ENCODE results near the gene MYBPHL. TPM values are rescaled to one million over a fixed set of nuclear protein-coding genes. Genes with fewer than 3 reads are reported as not detected.

Gene MYBPHL
- total and polyA plus RNA-seq, 2 of the 13 experiments (the other 11 are each of a cell fraction or from before 2014, with no cell fraction given), result 3.7 to 3.8 TPM

- Histone ChIP-seq H3K4me3 (replicated peaks in 1 of 3; ENCODE audit: insufficient read depth in 1 of 3, low read depth in 2 of 3, low read length in 3 of 3) (no peak overlapping the region), H2AFZ (ENCODE audit: low read length) (no peak overlapping the region), H3K36me3 (replicated peaks in 1 of 2; ENCODE audit: control insufficient read depth in 1 of 2, insufficient read depth in 2 of 2, low read length in 2 of 2) (peaks cover 0 to 10% of the 10 kb centered on the region in 2 experiments; a peak in 1 of 5 replicates), H3K4me2 (ENCODE audit: low read depth, low read length) (no peak overlapping the region), H3K27ac (ENCODE audit: extremely low read length, insufficient read depth, low read length) (no peak overlapping the region), H3K79me2 (ENCODE audit: insufficient read depth, low read length) (no peaks in the 10 kb centered on the region), H4K20me1 (ENCODE audit: insufficient read depth, low read length) (no peaks in the 10 kb centered on the region), H3K9ac (ENCODE audit: insufficient read depth, low read depth, low read length) (no peak overlapping the region), H3K27me3 (ENCODE audit: control insufficient read depth in 1 of 2, insufficient read depth in 2 of 2, low read length in 2 of 2) (no peaks in the 10 kb centered on the region), H3K4me1 (ENCODE audit: insufficient read depth, low read length) (peaks cover 34% of the 10 kb centered on the region), H3K9me3 (ENCODE audit: low read length) (no peaks in the 10 kb centered on the region)
- FAIRE-seq, result no peak
- no TSS peak for BruUV-seq (replicated peaks)
- intact Hi-C loops (cut with micrococcal nuclease; ENCODE audit: unreplicated experiment), result no loop called here
- TF ChIP-seq HNF1B (CRISPR knock-in tag; IDR thresholded peaks at IDR 0.05) (no peak), ZFP41 (CRISPR knock-in tag; IDR thresholded peaks at IDR 0.05; ENCODE audit: borderline replicate concordance) (no peak), PLSCR1 (CRISPR knock-in tag; IDR thresholded peaks at IDR 0.05; ENCODE audit: borderline replicate concordance) (no peak), IRF9 (CRISPR knock-in tag; IDR thresholded peaks at IDR 0.05; ENCODE audit: borderline replicate concordance) (no peak), KLF9 (CRISPR knock-in tag; IDR thresholded peaks at IDR 0.05; ENCODE audit: low read depth) (no peak), ZZZ3 (CRISPR knock-in tag; IDR thresholded peaks at IDR 0.05; ENCODE audit: borderline replicate concordance) (no peak), CCDC6 (CRISPR knock-in tag; IDR thresholded peaks at IDR 0.05) (no peak)
- TF ChIP-seq, protein P1, sequence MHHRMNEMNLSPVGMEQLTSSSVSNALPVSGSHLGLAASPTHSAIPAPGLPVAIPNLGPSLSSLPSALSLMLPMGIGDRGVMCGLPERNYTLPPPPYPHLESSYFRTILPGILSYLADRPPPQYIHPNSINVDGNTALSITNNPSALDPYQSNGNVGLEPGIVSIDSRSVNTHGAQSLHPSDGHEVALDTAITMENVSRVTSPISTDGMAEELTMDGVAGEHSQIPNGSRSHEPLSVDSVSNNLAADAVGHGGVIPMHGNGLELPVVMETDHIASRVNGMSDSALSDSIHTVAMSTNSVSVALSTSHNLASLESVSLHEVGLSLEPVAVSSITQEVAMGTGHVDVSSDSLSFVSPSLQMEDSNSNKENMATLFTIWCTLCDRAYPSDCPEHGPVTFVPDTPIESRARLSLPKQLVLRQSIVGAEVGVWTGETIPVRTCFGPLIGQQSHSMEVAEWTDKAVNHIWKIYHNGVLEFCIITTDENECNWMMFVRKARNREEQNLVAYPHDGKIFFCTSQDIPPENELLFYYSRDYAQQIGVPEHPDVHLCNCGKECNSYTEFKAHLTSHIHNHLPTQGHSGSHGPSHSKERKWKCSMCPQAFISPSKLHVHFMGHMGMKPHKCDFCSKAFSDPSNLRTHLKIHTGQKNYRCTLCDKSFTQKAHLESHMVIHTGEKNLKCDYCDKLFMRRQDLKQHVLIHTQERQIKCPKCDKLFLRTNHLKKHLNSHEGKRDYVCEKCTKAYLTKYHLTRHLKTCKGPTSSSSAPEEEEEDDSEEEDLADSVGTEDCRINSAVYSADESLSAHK (CRISPR knock-in tag; IDR thresholded peaks at IDR 0.05; ENCODE audit: borderline replicate concordance), result no peak
- POLR2A ChIA-PET, result no interaction called here
- 96% methylated on average over 15 of the region's 15 CpGs for WGBS (ENCODE audit: low lambda C conversion rate)
- ATAC-seq, result no peak
- in situ Hi-C loops (cut with HindIII; ENCODE audit: extremely low pct_ligation_motif_present, low pct_unique_long_range_greater_than_20kb), result no loop called here
- CTCF ChIA-PET (ENCODE audit: low intra/inter-chr PET ratio, low total read pairs), result no interaction called here
- no peak for DNase-seq (ENCODE audit: low spot score)
Observed at GRCh38 chr1:109257682-109258421, 49.0 kb downstream of the MYBPHL start.
